ENCODE measurements around the gene HMOX1.
A peak's percentile ranks its signal among the peaks of the same experiment; 100 is the strongest.
"Not testable (repeated sequence)": the region's sequence is repeated elsewhere in the genome, so short reads cannot be mapped to it uniquely, and the experiment has no call there.

Gene HMOX1

DNA sequence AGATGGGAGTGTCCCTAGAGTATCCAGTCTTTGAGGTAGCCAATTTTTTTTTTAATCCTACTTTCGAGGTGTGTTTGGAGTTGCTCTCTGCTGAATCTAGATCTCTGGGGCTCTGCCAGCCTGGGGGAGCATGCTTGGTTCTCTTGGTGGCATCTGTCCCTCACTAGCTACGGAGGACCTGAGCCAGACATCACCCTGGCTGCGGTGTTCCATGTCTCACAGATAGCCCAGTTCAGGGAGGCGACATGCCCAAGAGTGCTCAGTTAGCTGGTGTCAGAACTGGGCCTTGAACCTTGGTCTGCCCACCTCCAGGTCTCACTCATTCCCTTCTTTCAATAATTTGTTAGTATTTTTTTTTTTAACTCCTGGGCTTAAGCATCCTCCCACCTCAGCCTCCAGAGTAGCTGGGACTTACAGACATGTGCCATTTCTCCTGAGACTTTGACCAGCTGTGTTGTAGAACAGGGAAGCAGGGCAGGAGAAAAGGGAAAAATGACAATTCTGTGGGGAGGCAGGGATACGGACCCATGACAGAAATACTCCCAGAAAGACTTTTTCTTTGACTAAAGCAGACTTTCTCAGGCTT, 621 bp downstream of the HMOX1 start:
- no peak for DNase-seq

DNA sequence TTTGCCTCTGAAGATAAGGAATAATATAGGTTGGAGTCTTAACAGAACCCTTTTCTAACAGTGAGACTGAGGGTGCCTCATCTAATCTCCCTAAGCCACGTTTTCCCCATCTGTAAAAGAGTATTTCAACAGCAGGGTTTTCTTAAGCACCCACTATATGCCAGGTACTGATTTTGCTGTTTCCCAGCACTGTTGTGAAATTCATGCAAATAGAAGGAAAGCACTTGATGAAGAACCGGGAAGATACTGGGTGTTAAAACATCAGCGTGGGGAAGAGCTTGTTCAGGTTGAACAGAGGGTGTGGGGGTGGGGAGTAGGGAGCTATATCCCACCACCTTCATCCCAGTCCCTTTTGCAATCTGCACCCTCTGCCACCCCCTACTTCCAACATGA, 2.8 kb downstream of the HMOX1 start:
- DNase-seq, result no peak

DNA sequence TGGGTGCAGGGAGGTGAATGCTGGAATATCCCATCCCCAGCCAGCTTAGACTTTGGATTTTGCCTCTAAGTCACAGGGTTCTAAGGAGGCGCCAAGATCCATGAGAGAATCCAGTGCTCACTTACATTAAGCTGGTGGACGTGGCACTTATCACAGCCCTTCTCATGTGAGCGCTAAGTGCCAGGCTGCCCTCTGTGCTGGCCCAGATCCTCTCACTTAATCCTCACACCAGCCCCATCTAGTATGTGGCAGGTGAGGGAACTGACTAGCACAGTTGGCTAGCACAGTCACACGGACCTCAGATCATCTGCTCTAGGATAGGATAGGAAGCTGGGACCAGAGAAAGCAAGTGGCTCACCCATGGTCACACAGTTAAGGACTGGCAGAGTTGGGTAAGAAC, 3.6 kb downstream of the HMOX1 start:
- DNase-seq, result no peak

DNA sequence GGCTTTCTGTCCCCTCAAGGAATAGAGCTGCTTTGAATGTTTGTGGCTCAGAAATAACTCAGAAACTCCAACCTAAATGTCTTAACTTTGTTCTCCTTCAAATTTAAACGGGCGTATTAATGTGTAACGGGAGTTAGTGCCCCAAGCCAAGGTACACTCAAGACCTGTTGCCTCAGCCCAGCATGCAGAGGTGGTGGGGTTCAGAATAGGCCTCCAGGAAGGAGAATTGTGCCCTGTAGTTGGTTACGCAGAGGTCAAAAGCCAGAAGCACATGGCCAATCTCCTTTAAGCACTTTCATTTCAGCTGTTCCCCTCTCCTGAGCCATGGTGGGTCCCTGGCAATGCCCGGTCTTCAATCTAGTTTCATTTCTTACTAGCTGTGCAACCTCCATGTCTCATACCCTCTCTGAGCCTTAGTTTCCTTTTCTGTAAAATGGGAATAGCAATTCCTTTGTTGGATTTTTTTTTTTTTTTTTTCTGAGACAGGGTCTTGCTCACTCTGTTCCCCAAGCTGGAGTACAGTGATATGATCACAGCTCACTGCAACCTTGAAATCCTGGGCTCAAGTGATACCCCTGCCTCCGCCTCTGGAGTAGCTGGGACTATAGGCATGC, 4.2 kb downstream of the HMOX1 start:
- no peak for DNase-seq

GRCh38 chr22:35386670-35387288, 5.9 kb downstream of the HMOX1 start:
- DNase-seq, result no peak

DNA sequence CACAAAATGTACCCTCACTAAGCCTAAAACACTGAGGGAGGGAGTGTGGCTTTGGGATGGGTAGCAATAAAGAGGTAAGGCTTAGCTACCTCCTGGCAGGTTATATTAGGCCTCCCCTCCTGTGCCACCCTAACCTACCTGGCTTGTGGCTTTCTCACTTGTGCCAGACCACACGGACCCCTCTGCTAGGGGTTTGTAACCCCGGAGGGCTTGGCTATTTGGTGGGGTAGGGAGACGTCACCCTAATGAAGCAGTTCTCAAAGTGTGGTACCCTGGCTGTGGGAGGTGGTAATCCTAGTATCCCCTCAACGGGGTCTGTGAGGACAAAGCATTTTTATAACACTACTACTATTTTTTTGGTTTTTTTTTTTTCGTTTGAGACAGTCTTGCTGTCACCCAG, 10.0 kb downstream of the HMOX1 start:
- DNase-seq, result no peak

DNA sequence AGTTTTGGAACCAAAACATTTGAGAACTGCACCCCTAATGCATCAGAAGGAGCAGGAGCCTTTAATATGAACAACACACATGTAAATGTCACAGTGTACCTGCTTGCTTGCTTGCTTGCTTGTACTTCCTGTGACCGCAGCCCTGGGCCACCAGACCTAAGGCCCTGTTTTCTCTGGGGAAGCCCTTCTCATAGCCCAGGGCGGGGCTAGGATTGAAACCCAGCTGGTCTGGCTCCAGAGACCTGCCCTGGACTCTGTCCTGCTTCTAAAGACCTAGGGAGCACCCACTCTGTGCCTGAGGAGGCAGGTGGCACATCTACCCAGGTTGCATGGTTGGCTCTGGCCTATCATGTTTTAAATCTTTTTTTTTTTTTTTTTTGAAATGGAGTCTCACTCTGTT, 11.5 kb downstream of the HMOX1 start:
- no peak for DNase-seq

- DNase-seq, result no peak
Measured at GRCh38 chr22:35393116-35394010, 12.5 kb downstream of the HMOX1 start.

DNA sequence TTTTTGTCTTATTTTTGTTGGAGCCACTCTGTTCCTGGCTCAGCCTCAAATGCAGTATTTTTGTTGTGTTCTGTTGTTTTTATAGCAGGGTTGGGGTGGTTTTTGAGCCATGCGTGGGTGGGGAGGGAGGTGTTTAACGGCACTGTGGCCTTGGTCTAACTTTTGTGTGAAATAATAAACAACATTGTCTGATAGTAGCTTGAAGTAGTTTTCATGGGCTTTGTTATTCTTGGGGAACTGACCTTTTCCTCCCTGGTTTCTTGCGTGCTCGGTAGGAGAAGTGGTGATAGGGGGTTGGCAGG, 13.1 kb downstream of the HMOX1 start:
- no peak for DNase-seq

GRCh38 chr22:35394810-35395563, 14.1 kb downstream of the HMOX1 start:
- DNase-seq, result no peak

DNA sequence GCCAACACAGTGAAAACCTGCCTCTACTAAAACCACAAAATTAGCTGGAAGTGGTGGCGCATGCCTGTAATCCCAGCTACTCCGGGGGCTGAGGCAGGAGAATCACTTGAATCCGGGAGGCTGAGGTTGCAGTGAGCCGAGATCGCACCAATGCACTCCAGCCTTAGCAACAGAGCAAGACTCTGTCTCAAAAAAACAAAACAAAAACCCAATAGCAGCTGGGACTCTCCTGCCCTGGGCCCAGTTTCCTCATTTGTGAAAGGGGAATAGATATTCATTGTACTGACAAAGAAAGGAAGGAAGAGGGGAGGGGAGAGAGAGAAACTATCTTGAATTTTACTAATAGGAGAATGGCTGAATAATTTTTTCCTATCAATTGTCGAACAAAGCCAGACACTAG, 15.7 kb downstream of the HMOX1 start:
- DNase-seq, result not testable (repeated sequence)

- no peak for DNase-seq
Measured at GRCh38 chr22:35397095-35397904, 16.4 kb downstream of the HMOX1 start.

DNA sequence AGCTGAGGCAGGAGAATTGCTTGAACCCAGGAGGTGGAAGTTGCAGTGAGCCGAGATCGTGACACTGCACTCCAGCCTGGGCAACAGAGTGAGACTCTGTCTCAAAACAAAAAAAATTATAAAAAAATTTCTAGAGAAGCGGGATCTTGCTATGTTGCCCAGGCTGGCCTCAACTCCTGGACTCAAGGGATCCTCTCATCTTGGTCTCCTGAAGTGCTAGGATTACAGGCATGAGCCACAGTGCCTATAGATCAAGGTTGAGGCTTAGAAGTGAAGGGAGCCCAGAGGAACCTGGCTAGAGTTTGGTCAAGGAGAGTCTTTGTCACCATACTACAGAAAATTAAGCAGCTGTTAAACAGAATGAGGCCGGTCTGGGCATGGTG, 17.7 kb downstream of the HMOX1 start:
- DNase-seq, result no peak

GRCh38 chr22:35399114-35399677, 18.3 kb downstream of the HMOX1 start:
- DNase-seq, result no peak

GRCh38 chr22:35399678-35400500, 19.0 kb downstream of the HMOX1 start, which contains the start of gene MCM5:
TSS of gene MCM5 (plus strand) at chr22:35400140. CDS start at chr22:35400439, 299 bp downstream.
- peak; percentile 93 for DNase-seq

- no peak for DNase-seq
Measured at GRCh38 chr22:35400501-35400790, 19.6 kb downstream of the HMOX1 start.

- DNase-seq, result no peak
Measured at GRCh38 chr22:35401863-35402262, 21.0 kb downstream of the HMOX1 start.

DNA sequence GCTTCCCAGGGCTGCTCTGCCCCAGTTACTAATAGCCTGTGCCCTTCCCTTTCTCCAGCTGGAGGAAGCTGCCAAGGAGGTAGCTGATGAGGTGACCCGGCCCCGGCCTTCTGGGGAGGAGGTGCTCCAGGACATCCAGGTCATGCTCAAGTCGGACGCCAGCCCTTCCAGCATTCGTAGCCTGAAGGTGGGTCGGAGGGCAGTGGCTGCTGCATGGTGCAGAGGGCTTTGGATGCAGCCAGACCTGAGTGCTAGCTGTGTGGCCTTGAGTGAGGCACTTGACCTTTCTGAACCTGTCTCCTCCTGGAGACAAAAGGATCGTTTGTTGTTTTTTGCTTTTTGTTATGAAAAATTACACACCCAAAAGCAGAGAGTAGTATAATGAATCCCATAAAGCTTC, 22.5 kb downstream of the HMOX1 start:
- DNase-seq, result no peak

- DNase-seq, result no peak
Measured at GRCh38 chr22:35404176-35404575, 23.3 kb downstream of the HMOX1 start.

DNA sequence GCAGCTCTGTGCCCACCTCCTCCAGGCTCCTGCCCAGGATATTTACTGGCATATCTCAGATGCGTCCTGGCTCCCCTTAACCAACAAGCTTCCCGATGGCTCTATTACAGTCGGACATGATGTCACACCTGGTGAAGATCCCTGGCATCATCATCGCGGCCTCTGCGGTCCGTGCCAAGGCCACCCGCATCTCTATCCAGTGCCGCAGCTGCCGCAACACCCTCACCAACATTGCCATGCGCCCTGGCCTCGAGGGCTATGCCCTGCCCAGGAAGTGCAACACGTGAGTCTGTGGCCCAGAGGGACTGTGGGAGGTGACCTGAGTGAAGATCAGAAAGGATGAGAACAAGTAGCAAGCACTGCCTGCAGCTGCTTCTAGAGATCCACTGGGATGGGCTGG, 25.5 kb downstream of the HMOX1 start:
- no peak for DNase-seq

- DNase-seq, result no peak
Measured at GRCh38 chr22:35407362-35407761, 26.5 kb downstream of the HMOX1 start.
